ENCODE measurements around the gene MDM1.

MDM1 gene

GRCh38 chr12:68381476-68382219 is 49.5 kb upstream of the MDM1 start:
- POLR2A ChIA-PET: no interaction called here
- H3K4me1 ChIP-seq (ENCODE audit: control insufficient read depth, insufficient read depth, low read length): no peaks in the 10 kb centered on the region
- CTCF ChIA-PET: no interaction called here

GRCh38 chr12:68378872-68379606 is 46.9 kb upstream of the MDM1 start:
- no peak overlapping the region for H3K27ac ChIP-seq (ENCODE audit: extremely low read depth, low read depth, low read length)
- no peaks in the 10 kb centered on the region for H3K9me3 ChIP-seq (ENCODE audit: control insufficient read depth, insufficient read depth, low read depth, low read length)
- H3K4me1 ChIP-seq (ENCODE audit: control insufficient read depth, insufficient read depth, low read length): no peaks in the 10 kb centered on the region
- ChIA-PET POLR2A (no interaction called here), CTCF (no interaction called here)
- H3K4me3 ChIP-seq (ENCODE audit: low read depth, low read length): no peak overlapping the region
- no peaks in the 10 kb centered on the region for H3K36me3 ChIP-seq (ENCODE audit: control insufficient read depth in 2 of 2, insufficient read depth in 1 of 2, low read length in 2 of 2)
- TF ChIP-seq ZNF23 (tag by site-specific recombination; IDR thresholded peaks at IDR 0.05; ENCODE audit: borderline replicate concordance): no peak
- no peak for TF ChIP-seq ZNF341 (tag by site-specific recombination; IDR thresholded peaks at IDR 0.05; ENCODE audit: low read depth)
- TF ChIP-seq KLF1 (tag by site-specific recombination; IDR thresholded peaks at IDR 0.05): peak; percentile 65

More at GRCh38 chr12:68381476-68382219, 49.5 kb upstream of the MDM1 start:
- no peaks in the 10 kb centered on the region for H3K9me3 ChIP-seq (ENCODE audit: control insufficient read depth, insufficient read depth, low read depth, low read length)
- H3K27ac ChIP-seq (ENCODE audit: extremely low read depth, low read depth, low read length): no peak overlapping the region
- no peaks in the 10 kb centered on the region for H3K36me3 ChIP-seq (ENCODE audit: control insufficient read depth in 2 of 2, insufficient read depth in 1 of 2, low read length in 2 of 2)
- no peak overlapping the region for H3K4me3 ChIP-seq (ENCODE audit: low read depth, low read length)
- no peak for TF ChIP-seq ZNF558 (tag by site-specific recombination; IDR thresholded peaks at IDR 0.05)
- no peak for TF ChIP-seq ZNF544 (tag by site-specific recombination; IDR thresholded peaks at IDR 0.05)
- TF ChIP-seq ZXDB (tag by site-specific recombination; IDR thresholded peaks at IDR 0.05): no peak
- TF ChIP-seq ZNF677 (tag by site-specific recombination; IDR thresholded peaks at IDR 0.05): no peak
- TF ChIP-seq TCF7L2 (IDR thresholded peaks at IDR 0.05; ENCODE audit: borderline replicate concordance, low read depth, low read length): no peak
- TF ChIP-seq ZNF248 (tag by site-specific recombination; IDR thresholded peaks at IDR 0.05): no peak
- TF ChIP-seq ZNF560 (tag by site-specific recombination; IDR thresholded peaks at IDR 0.05; ENCODE audit: borderline replicate concordance): no peak
- no peak for TF ChIP-seq ZNF473 (tag by site-specific recombination; IDR thresholded peaks at IDR 0.05)
- no peak for TF ChIP-seq KLF17 (tag by site-specific recombination; IDR thresholded peaks at IDR 0.05)
- TF ChIP-seq ZBTB48 (tag by site-specific recombination; IDR thresholded peaks at IDR 0.05): no peak
- TF ChIP-seq, protein P1, sequence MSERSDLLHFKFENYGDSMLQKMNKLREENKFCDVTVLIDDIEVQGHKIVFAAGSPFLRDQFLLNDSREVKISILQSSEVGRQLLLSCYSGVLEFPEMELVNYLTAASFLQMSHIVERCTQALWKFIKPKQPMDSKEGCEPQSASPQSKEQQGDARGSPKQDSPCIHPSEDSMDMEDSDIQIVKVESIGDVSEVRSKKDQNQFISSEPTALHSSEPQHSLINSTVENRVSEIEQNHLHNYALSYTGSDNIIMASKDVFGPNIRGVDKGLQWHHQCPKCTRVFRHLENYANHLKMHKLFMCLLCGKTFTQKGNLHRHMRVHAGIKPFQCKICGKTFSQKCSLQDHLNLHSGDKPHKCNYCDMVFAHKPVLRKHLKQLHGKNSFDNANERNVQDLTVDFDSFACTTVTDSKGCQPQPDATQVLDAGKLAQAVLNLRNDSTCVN (tag by site-specific recombination; optimal IDR thresholded peaks at IDR 0.05): no peak
- TF ChIP-seq ZNF645 (tag by site-specific recombination; IDR thresholded peaks at IDR 0.05): no peak
- no peak for TF ChIP-seq TRIM28 (IDR thresholded peaks at IDR 0.05; ENCODE audit: borderline replicate concordance, low read length)
- TF ChIP-seq ZNF571 (tag by site-specific recombination; IDR thresholded peaks at IDR 0.05): no peak
- TF ChIP-seq ZNF555 (tag by site-specific recombination; conservative IDR thresholded peaks at IDR 0.05): no peak
- no peak for TF ChIP-seq ATF2 (tag by site-specific recombination; IDR thresholded peaks at IDR 0.05; ENCODE audit: low read depth)
- no peak for TF ChIP-seq FEZF1 (tag by site-specific recombination; IDR thresholded peaks at IDR 0.05)

Data from HEK293 (cell line).